ENCODE data around the gene MIB1.

MIB1 gene

GRCh38 chr18:21815101-21815500 lies 74.5 kb downstream of the MIB1 start:
- no peak for DNase-seq (ENCODE audit: low spot score)

DNA sequence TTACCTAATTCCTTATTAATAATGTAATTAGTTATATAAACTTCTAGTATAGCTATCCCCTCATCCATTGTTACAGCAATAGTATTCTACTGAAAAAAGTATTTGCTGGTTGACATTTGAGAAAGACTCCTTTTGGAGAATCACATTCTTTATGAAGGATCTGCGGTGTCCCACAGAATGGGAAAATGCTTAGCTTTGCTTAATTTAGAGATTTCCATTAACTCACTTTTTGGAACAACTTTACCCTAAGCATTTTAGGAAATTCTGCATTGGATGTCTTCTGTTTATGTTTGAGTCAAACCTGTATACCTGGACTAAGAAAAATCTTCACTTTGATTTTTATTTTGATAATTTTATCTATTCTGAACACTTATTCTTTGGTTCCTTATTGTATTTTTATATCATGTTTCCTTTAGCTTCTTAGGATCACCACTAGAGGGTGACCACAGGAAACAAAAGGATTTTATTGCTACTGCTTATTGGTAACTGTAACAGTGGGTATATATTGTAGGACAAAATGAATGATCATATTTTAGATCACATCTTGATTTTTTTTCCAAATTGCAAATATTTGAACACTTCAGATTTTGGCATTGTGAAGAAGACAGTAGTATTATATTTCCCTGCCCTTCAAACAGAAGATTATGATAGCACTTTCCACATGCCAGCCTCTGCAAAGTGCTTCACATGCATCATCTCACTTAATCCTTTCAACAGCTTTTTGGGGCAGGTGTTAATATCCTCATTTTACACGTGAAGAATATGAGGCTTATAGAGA lies 79.6 kb downstream of the MIB1 start:
- no peak for DNase-seq (ENCODE audit: low spot score)

GRCh38 chr18:21820811-21821143 lies 80.2 kb downstream of the MIB1 start:
- DNase-seq (ENCODE audit: low spot score): no peak

GRCh38 chr18:21823848-21824247 lies 83.3 kb downstream of the MIB1 start:
- no peak for DNase-seq (ENCODE audit: low spot score)

DNA sequence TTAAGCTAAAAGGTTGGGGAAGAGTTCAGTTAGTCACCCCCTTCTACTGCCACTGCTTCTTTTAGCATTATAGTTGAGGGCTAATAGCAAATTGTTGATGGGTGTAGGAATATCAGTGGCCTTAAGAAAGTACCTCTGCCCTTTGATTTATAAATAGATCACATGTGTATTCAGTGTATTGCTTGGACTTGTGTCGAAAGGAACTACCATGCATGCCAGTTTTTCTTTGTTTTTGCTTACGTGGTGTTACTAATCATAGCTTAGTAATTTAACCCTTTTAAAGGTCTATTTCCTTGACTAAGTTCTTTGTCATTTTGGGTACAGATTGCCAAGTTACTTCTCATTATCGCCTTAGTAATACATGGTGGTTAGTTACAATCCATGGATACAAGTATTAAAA lies 85.6 kb downstream of the MIB1 start:
- DNase-seq (ENCODE audit: low spot score): no peak

GRCh38 chr18:21826641-21827302 lies 86.2 kb downstream of the MIB1 start:
- no peak for DNase-seq (ENCODE audit: low spot score)

GRCh38 chr18:21830532-21830931 lies 89.9 kb downstream of the MIB1 start:
- no peak for DNase-seq (ENCODE audit: low spot score)

DNA sequence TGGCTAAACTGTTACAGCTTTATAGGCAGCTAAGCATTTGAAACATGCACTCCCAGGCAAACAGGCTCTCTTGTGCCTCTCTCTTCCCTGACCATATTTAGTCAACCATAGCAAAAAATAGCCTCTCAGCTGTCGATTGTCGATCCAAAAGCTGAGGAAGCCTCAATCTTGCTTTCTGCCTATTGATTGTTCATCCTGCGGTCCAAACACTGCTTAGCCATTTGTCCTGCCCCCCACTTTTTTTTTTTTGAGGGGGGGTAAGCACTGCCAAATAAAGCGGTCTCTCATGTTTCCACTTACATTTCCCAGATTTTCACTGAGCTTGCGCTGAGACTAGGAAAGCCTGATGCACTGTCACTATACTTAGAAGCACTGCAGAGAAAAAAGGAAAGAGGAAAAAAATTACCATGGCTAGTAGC lies 90.8 kb downstream of the MIB1 start:
- no peak for DNase-seq (ENCODE audit: low spot score)

DNA sequence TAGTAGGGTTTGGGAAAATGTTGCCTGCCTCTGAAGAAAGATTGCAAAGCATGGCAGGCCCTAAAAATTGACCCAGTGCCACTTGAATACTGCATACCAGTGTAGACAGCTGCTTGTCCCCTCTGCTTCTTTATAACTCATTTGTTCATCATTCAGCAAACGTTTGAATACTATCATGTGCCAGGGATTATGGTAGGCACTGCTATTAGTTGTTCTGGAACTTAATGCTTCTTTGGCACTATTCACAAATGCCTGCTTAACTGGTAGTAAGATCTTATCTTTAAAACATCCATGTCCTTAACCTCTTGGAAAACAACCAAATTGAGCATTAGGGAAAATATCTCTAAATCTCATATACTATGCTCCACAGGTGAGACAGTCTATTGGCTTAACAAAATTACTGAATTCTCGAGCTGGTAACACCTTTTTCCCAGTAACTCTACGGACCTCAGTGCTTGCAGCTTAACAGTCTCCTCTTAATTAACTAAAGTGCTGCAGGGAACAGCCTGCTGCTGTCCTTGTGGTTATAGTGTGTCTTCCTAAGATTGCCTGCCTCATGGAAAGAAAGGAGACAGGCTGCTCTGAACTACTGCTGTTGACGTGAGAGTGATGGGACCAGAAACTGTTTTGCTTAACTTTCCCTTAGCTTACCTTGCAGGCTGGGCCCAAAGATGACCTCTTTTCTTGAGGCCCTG lies 93.2 kb downstream of the MIB1 start:
- no peak for DNase-seq (ENCODE audit: low spot score)

DNA sequence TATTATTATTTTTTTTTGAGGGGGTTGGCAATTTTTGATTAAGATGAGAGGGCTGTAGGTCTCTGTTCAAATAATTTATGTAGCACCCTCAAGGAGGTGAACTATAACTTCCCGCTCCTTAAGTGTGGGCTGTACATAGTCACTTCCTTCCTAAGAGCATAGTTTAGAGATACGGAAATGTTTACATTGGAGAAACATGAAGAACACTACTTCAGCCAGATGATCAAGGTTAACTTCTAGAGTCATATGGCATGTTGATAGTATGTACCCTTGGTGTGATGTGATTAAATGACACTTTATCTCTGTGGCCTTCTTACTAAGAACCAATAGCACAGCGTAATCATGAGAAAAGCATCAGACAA lies 93.7 kb downstream of the MIB1 start:
- DNase-seq (ENCODE audit: low spot score): no peak

- DNase-seq (ENCODE audit: low spot score): no peak
These were observed 101.0 kb downstream of the MIB1 start for GRCh38 chr18:21841570-21841969.

GRCh38 chr18:21843341-21843740 lies 102.7 kb downstream of the MIB1 start:
- no peak for DNase-seq (ENCODE audit: low spot score)

GRCh38 chr18:21851327-21851961 lies 110.9 kb downstream of the MIB1 start:
- DNase-seq (ENCODE audit: low spot score): no peak

DNA sequence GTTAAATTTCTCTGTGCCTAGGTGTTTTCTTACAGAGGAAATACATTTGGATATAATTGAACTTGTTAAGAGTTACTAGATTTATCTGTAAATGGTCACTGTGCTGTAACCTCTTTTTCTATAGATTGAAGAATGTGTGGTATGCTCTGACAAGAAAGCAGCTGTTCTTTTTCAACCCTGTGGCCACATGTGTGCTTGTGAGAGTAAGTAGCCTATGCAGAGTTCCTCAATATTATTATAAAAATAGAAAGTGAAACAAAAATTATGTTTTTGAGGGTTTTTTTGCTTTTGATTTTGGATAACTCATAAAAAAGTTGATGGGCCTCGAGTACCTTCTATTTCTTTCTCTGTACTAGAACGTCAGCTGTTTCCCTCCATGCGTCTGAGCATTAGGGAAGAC lies 112.4 kb downstream of the MIB1 start:
- no peak for DNase-seq (ENCODE audit: low spot score)

GRCh38 chr18:21853775-21854552 lies 113.4 kb downstream of the MIB1 start:
- DNase-seq (ENCODE audit: low spot score): no peak

DNA sequence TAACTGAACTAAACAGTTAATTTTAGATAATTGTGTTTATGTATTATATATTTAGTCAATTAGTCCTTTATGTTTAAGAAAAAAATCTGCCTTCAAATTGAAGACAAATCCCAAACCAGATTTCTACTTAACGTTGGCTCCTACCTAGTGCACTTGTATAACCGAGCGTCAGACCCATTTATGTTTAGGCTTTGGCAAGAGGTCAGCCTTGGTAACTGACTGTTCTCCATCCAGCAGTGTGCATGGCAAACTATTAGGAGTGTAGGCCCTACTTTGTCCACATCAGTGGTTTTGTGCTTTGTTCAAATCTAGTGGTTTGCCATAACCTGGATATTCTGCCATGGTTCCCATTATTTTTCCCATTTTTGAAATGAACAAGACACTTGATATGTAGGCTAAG lies 114.8 kb downstream of the MIB1 start:
- no peak for DNase-seq (ENCODE audit: low spot score)

GRCh38 chr18:21857871-21858270 lies 117.3 kb downstream of the MIB1 start:
- no peak for DNase-seq (ENCODE audit: low spot score)

DNA sequence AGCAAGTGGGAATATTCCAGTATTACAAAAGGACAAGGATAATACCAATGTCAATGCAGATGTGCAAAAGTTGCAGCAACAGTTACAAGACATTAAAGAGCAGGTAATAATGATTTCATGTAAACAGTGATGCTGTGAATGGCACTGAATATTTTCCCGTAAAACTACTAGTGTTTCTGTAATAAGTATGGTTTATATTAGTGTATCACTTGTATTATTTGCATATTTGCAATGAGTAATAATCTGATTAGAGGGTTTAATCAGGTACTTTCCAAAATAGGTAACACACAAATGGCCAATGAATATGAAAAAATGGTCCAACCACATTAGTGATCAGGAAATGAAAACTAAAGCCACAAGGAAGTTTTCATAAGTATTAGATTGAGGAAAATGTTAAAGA lies 118.0 kb downstream of the MIB1 start:
- DNase-seq (ENCODE audit: low spot score): no peak

GRCh38 chr18:21864386-21864785 lies 123.8 kb downstream of the MIB1 start:
- DNase-seq (ENCODE audit: low spot score): no peak

GRCh38 chr18:21865043-21865442 lies 124.5 kb downstream of the MIB1 start:
- no peak for DNase-seq (ENCODE audit: low spot score)

GRCh38 chr18:21868770-21869169 lies 128.2 kb downstream of the MIB1 start:
- DNase-seq (ENCODE audit: low spot score): no peak

DNA sequence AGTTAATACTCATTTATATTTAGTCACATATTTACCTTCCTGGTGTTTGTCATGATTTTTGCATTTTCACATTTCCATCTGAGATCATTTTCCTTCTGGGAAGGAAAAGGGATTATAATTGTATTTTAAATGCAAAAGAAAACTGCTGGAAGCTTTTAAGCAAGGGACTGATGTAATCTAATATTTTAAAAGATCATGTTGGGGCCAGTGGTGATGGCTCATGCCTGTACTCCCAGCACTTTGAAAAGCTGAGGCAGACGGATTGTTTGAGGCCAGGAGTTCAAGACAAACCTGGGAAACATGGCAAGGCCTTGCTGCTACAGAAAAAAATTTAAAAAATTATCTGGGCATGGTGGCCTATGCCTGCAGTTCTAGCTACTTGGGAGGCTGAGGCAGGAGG lies 149.0 kb downstream of the MIB1 start:
- DNase-seq (ENCODE audit: low spot score): no peak

All from left forelimb (tissue), 1 donor.